ENCODE results near the gene HGS.

Gene HGS, protein sequence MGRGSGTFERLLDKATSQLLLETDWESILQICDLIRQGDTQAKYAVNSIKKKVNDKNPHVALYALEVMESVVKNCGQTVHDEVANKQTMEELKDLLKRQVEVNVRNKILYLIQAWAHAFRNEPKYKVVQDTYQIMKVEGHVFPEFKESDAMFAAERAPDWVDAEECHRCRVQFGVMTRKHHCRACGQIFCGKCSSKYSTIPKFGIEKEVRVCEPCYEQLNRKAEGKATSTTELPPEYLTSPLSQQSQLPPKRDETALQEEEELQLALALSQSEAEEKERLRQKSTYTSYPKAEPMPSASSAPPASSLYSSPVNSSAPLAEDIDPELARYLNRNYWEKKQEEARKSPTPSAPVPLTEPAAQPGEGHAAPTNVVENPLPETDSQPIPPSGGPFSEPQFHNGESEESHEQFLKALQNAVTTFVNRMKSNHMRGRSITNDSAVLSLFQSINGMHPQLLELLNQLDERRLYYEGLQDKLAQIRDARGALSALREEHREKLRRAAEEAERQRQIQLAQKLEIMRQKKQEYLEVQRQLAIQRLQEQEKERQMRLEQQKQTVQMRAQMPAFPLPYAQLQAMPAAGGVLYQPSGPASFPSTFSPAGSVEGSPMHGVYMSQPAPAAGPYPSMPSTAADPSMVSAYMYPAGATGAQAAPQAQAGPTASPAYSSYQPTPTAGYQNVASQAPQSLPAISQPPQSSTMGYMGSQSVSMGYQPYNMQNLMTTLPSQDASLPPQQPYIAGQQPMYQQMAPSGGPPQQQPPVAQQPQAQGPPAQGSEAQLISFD

DNA sequence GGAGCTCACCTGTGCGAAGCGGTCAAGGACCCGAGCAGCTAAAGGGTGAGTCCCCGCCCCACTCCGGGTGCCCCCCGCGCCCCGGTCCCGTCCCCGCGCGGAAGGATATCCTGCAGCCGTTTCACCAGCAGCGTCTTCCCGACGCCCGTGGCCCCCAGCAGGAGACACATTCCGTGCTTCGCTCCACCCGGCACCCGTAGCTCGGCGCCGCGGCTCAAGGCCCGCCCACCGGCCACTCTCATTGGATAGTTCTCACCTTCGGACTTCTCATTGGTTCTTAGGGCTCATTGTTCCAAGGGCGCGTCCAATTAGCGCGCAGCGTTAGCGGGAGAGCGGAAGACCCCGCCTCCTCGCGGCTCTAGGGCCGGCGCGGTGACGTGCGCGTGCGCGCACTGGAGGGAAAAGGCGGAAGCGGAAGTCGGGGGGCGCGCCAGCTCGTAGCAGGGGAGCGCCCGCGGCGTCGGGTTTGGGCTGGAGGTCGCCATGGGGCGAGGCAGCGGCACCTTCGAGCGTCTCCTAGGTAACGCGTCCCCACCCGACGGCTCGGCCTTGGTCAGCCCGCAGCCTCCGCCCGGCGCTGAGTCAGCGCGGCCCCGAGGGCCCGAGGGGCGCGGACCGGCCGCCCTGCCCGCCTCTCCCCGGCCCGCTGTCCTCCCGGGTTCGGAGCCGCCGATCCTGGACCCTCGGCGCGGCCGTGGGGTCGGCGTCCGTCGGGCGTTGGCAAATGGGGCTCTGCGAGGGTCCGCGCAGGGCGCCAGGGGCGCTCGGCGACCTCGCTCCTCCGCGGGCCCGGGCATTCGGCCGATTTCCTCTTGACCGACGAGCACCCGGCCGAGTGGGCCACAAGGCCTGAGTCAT, at the start of gene HGS, which contains the start of gene ARL16:
Gene HGS, plus strand, starts transcription at position 428 of the 858 bp plus-strand sequence. Its CDS starts 56 bp downstream, at position 484.
Gene ARL16, minus strand, starts transcription at position 214 of the 858 bp plus-strand sequence. Its CDS starts 44 bp downstream, at position 170.
- DNase-seq (ENCODE audit: low spot score), result peak; percentile 99

DNA sequence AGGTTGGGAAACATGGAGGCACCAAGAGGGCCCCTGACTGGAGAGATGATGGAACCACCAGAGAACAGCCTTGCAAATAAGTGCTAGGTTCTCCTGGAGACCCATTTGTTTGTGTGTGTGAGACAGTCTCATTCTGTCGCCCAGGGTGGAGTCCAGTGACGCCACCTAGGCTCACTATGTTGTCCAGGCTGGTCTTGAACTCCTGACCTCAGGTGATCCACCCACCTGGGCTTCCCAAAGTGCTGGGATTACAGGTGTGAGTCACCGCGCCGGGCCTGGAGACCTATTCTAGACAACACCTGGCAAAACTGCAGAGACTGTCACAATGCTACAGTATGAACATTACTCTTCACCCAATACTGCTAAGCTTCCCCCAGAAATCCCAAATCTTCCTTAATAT, 48.4 kb upstream of the HGS start:
- no peak for DNase-seq (ENCODE audit: low spot score)

DNA sequence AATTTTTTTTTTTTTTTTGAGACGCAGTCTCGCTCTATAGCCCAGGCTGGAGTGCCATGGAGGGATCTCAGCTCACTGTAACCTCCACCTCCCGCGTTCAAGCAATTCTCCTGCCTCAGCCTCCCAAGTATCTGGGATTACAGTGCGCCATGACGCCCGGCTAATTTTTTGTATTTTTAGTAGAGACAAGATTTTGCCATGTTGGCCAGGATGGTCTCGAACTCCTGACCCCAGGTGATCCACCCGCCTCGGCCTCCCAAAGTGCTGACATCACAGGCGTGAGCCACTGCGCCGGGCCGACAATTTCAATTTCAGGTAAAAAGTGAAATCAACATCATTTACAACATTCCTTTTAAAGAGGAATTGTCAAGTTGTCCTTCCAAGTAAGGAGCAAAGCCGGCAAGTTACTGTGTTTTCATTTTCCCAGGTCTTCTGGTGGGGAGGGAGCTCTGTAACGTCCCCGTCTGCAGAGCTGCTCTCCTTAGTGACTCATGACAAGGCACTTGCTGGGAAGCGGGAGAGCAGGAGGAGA, 47.8 kb upstream of the HGS start:
- DNase-seq (ENCODE audit: low spot score), result peak; percentile 25

DNA sequence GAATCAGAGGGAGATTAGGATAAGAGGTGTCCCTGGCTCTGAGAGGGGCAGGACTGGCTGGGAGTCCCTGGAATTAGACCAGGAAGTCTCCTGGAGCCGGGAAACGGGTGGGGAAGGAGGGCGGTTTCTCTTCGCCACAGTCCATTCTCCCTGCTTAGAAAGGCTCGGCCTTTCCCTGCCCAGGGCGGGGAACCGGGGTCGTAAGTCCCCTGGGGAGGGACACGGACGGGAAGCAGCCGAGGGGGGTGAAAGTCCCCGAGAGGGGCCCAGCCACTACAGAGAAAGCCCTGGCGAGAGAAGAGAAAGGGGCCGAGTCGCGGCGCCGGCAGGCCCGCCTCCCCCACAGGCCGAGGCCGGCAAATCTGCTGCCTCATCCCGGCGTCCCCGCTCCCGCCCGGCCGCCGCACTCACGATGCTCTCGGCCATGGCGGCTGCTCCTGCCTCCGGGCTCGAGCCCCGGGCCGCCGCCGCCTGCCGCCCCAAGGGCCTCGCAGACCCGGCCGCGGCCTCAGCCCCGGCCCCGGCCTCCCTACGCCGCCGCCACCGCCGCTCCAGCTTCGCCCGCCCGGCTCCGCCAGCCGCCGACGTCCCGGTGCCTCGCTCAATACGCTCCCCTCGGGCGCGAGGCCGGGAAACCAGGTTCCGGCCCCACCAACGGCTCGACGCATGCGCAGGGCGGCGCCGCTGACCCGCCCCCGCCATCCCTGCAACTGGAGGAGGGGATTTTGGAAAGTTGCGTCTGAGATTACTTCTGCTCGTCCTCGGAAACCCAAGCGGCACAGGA, 47.1 kb upstream of the HGS start, which contains the start of the genes NPLOC4 and TSPAN10:
Gene NPLOC4, minus strand, starts transcription at position 608 of the 784 bp plus-strand sequence. Its CDS starts 182 bp downstream, at position 426.
Gene TSPAN10, plus strand, starts transcription at position 692 of the 784 bp plus-strand sequence. CDS start 5,217 bp downstream, outside the sequence.
- peak; percentile 64 for DNase-seq (ENCODE audit: low spot score)

DNA sequence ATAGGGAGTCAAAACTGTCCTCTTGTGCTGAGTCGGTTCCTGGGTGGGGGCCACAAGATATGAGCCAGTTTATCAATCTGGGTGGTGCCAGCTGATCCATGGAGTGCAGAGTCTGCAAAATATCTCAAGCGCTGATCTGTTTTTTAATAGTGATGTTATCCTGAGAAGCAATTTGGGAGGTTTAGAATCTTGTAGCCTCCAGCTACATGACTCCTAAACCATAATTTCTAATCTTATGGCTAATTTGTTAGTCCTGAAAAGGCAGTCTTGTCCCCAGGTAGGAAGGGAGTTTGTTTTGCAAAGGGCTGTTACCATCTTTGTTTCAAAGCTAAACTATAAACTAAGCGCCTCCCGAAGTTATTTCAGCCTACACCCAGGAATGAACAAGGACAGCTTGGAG, 45.1 kb upstream of the HGS start:
- no peak for DNase-seq (ENCODE audit: low spot score)

DNA sequence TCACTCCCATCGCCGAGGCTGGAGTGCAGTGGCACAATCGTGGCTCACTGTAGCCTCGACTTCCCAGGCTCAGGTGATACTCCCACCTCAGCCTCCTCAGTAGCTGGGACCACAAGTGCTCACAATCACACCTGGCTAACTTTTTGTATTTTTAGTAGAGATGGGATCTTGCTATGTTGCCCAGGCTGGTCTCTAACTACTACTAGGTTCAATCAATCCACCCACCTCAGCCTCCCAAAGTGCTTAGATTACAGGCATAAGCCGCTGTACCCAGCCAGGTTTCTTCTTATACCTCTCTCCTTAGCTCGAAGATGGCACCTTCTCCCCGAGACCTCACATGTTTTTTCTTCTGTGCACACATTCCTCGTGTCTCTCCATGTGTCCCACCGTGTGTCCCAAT, 43.8 kb upstream of the HGS start:
- no peak for DNase-seq (ENCODE audit: low spot score)

DNA sequence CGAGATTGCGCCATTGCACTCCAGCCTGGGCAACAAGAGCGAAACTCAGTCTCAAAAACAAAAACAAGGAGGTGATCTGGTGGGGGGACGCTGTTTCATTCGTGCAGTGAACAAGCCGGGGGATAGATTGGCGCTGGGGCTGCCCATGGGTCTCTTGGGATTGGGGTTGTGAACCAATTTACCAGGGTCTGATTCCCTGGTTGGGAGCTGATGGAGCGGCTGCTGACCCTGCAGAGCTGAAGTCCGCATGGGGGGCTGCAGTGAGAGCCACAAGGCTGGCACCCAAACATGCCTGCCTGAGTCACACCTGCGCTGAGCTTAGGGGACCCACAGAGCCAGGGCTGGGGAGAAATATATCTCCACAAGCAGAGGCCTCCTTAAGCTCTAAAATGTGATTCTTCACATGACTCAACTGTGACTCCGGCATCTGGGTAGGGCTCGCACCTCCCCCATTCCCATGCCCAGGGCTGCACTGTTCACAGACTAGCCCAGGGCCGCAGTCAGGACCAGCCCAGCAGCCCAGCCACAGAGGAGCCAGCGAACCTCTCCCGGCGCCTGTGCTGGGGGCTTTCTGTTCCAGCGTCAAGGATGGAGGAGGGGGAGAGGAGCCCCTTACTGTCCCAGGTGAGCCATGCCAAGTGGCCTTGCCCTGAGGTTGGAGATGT, 41.9 kb upstream of the HGS start:
- DNase-seq (ENCODE audit: low spot score), result no peak

DNA sequence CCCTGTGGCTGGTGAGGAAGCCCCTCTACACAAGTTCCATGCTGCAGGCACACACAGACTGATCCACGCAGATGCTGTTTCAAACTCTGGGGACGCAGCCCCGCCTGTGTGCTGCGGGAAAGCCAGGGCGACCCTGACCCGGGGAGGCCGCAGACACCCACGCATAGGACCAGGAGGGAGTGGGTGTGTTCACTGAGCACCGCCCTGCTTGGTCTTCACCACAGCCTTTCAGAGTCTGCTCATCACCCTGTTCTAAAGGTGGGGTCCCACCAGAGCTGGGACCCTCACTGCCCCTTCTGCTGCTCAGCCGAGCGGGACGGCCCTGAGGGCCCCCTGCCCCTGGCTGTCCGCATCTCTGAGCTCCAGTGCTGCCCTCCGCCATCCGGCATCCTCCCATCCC, 39.3 kb upstream of the HGS start:
- DNase-seq (ENCODE audit: low spot score), result no peak

DNA sequence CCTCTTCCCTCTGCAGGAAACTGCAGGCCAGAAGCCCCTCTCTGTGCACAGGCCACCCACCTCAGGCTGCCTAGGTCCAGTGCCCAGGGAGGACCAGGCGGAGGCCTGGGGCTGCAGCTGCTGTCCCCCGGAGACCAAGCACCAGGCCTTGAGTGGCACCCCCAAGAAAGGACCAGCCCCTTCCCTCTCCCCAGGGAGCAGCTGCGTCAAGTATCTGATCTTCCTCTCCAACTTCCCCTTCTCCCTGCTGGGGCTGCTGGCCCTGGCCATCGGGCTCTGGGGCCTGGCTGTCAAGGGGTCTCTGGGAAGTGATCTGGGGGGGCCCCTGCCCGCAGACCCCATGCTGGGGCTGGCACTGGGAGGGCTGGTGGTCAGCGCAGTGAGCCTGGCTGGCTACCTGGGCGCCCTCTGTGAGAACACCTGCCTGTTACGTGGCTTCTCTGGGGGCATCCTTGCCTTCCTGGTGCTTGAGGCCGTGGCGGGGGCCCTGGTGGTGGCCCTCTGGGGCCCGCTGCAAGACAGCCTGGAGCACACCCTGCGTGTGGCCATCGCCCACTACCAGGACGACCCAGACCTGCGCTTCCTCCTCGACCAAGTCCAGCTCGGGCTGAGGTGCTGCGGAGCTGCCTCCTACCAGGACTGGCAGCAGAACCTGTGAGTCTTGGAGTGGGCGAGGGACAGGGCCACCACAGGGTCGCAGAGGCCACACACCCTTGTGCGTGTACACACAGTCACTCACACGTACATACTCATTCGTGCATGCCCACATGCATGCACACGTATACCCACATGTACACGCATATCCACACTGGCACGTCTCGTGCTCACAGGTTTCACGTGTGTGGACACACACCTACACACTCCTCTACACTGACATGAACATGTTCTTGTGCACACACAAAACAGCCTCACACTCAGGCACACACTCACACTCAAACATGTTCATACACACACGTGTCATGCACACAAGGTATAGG, 38.5 kb upstream of the HGS start:
- DNase-seq (ENCODE audit: low spot score), result no peak

DNA sequence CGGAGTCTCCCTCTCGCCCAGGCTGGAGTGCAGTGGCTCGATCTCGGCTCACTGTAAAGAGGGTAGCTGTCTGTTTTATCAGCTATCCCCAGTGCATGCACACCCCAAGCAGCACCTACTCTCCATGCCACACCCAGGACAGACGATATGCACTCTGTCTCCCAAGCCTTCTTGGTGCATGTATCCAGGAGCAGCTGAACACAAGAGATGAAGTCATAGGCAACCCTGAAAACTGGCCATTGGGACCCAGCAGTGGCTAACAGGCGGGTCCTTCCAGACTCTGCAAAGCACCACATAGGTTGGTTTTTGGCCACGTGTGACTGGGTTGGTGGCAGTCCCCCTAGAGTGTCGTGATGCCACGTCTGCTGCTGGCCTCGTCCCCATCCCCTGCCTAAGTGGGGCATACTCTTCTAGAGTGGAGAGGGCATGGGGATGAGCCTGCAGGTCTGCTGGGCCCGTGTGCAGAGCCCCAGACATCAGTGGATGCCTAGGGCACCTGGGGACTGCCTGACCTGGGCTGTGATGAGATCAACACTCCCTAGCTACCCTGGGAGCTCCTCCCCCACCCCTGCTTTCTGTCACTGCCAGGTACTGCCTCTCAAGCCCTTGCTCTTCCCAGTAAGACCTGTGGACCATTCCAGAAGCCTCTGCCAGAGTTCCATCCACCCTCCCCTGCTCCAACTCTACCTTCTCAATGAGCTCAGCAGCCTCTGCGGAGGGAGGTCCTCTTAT, 36.8 kb upstream of the HGS start:
- no peak for DNase-seq (ENCODE audit: low spot score)

DNA sequence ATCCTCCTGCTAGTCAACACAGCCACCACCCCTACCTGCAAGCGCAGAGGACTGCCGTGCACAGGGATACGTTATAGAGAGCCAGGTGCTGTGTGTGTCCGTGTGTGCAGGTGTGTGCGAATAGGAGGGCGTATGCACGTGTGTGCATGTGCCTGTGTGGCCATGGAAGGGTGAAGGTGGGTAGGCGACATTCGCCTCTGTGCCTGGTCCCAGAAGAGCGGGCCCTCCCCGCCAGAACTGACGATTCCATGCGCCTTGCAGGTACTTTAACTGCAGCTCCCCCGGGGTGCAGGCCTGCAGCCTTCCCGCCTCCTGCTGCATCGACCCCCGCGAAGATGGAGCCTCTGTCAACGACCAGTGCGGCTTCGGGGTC, 36.2 kb upstream of the HGS start:
- no peak for DNase-seq (ENCODE audit: low spot score)

DNA sequence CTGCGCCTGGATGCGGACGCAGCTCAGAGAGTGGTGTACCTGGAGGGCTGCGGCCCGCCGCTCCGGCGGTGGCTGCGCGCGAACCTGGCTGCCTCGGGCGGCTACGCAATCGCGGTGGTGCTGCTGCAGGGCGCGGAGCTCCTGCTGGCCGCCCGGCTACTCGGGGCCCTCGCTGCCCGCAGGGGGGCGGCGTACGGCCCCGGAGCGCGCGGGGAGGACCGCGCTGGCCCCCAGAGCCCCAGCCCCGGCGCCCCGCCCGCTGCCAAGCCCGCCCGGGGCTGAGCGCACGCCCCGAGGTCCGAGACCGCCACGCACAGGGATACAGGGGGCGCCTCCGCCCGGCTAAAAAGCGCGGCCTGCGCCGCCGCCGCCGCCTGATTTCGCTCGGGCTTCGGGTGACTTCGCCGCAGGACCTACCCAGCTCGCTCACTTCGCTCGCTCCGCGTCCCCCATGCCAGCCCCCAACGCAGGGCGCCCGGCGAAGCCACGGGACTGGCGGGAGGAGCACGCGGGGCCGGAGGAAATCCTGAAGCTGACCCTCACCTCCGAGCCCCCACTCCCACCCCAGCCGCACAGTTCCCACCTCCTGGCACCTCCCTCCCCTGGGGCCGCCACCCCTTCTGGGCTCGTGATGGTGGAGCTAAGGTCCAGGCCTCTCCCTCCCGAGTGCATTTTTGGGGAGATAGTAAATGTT, 35.7 kb upstream of the HGS start:
- DNase-seq (ENCODE audit: low spot score), result no peak

DNA sequence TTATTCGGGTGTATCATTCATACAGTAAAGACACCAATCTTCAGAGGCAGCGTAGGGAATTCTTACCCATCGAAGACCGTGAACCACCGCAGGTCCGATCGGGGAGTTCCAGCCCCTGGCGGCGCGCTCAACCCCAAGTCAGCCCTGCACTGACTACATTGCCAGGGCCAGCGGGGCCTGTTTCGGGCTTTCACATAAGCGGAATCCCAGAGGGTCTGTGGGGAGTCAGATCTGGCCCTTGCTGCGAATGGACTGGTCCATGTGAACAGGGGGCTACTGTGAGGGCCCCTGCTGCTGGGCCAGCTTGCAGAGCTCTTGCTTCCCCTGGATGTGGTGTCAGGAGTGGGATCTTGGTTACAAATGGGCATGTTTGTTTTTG, 35.1 kb upstream of the HGS start:
- DNase-seq (ENCODE audit: low spot score), result no peak

DNA sequence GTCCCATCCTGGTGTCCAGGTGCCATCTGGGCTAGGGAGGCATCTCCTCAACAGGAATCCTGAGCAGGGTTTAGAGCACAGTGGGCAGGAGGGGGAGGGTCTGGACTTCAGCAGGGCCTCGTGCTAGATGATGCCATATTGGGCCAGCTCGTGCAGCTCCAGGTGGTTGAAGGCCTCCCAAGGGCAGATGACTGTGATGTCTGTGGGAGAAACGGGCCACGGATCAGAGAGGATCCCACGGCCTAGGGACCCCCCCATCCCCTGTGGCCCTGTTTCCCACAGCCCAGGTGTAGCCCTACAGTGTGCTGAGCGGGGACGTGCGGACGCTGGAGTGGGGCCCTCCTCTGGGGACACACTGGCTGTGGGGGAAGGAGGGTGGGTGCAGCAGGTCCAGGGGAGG, 32.9 kb upstream of the HGS start:
- no peak for DNase-seq (ENCODE audit: low spot score)

DNA sequence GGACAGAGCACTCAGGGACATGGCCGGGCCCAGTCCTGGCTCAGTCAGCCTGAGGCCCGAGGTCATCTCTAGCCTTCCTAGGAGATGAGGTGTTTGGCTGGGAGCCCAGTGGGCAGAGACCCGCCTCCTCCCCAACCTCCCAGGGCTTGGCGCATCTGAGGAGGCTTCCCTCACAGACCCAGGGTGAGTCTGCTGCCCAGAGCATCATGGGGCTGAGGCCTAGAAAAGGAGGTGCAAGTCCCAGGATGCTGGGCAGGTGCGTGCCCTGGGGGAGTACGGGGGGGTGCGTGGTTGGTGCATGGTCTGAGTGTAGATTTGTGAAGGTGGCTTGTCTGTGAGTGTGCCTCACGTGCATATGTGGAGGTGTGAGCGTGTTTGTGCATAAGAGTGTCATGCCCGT, 32.1 kb upstream of the HGS start:
- no peak for DNase-seq (ENCODE audit: low spot score)

DNA sequence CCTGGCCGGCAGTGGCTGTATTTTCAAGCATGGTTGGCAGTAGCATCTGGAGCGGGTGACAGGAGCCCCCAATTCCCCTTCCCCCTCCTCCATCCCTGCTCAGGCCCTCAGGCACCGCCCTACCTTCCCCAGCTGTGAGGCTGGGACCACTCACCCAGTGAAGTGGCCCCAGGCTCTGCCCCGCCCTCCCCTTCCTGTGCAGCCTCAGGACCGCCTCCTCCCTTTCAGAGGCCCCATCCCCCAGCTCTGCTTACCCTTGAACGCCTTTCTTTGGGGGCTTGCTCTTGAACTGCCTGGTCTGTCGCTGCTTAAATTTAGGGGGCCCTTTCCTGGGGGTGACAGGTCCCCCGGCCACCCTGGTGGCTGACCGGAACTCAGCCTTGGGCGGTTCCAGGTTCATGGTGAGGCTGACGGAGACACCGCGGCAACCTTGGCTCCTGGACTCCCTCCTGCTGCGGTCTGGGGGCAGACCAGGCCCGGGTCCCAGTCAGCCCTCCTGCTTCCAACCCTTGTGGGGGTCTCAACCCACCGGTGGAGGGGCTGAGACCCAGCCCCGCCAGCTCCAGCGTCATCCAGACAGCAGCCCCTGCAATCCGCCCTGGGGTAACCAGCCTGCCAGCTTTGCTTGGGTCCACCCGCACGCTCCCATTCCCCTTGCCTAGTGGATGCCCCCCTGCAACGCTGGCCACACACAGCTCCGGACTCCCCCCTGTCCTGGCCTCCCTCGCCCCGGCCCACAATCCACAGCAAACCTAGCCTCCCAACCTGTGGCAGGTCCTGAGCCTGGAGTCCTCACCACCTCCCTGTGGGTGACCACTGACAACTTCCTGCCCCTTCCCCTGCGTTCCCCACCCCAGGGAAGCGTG, 30.7 kb upstream of the HGS start:
- no peak for DNase-seq (ENCODE audit: low spot score)
